Measurements from ENCODE around the gene EMILIN2.
A peak's percentile ranks its signal among the peaks of the same experiment; 100 is the strongest.

EMILIN2 gene

GRCh38 chr18:2917259-2918047 is 70.6 kb downstream of the EMILIN2 start:
- DNase-seq: no peak

GRCh38 chr18:2918761-2919550 is 72.2 kb downstream of the EMILIN2 start:
- DNase-seq: no peak

- DNase-seq: no peak
Observed at GRCh38 chr18:2919600-2919999, 72.8 kb downstream of the EMILIN2 start.

GRCh38 chr18:2920027-2920426 is 73.2 kb downstream of the EMILIN2 start:
- no peak for DNase-seq

GRCh38 chr18:2920546-2921343 is 73.9 kb downstream of the EMILIN2 start:
- no peak for DNase-seq

GRCh38 chr18:2921778-2922177 is 75.0 kb downstream of the EMILIN2 start:
- DNase-seq: no peak

- DNase-seq: no peak
Observed at GRCh38 chr18:2923464-2923863, 76.7 kb downstream of the EMILIN2 start.

GRCh38 chr18:2924920-2925319 is 78.1 kb downstream of the EMILIN2 start:
- no peak for DNase-seq

- no peak for DNase-seq
Observed at GRCh38 chr18:2926528-2926927, 79.7 kb downstream of the EMILIN2 start.

- no peak for DNase-seq
Observed at GRCh38 chr18:2927745-2928144, 80.9 kb downstream of the EMILIN2 start.

GRCh38 chr18:2932247-2933181 is 85.7 kb downstream of the EMILIN2 start:
- DNase-seq: peak; percentile 40

- DNase-seq: no peak
Observed at GRCh38 chr18:2933995-2934394, 87.2 kb downstream of the EMILIN2 start.

- DNase-seq: no peak
Observed at GRCh38 chr18:2935438-2936192, 88.8 kb downstream of the EMILIN2 start.

GRCh38 chr18:2939317-2939716 is 92.5 kb downstream of the EMILIN2 start:
- DNase-seq: no peak

GRCh38 chr18:2948038-2948437 is 101.2 kb downstream of the EMILIN2 start:
- no peak for DNase-seq

GRCh38 chr18:2952605-2953004 is 105.8 kb downstream of the EMILIN2 start:
- no peak for DNase-seq

GRCh38 chr18:2953935-2954653 is 107.3 kb downstream of the EMILIN2 start:
- no peak for DNase-seq

GRCh38 chr18:2954869-2955645 is 108.3 kb downstream of the EMILIN2 start:
- DNase-seq: no peak

- no peak for DNase-seq
Observed at GRCh38 chr18:2956056-2956455, 109.2 kb downstream of the EMILIN2 start.

GRCh38 chr18:2958819-2959298 is 112.1 kb downstream of the EMILIN2 start:
- DNase-seq: no peak

All from activated CD4-positive, alpha-beta T cell treated with anti-CD3 and anti-CD28 coated beads for 48 hours (primary cell).